ENCODE measurements around the gene LINGO1. TPM values are rescaled to one million over a fixed set of nuclear protein-coding genes. Genes with fewer than 3 reads are reported as not detected.

LINGO1 gene
- total RNA-seq, 2 experiments from 2014 or later: not detected

DNA sequence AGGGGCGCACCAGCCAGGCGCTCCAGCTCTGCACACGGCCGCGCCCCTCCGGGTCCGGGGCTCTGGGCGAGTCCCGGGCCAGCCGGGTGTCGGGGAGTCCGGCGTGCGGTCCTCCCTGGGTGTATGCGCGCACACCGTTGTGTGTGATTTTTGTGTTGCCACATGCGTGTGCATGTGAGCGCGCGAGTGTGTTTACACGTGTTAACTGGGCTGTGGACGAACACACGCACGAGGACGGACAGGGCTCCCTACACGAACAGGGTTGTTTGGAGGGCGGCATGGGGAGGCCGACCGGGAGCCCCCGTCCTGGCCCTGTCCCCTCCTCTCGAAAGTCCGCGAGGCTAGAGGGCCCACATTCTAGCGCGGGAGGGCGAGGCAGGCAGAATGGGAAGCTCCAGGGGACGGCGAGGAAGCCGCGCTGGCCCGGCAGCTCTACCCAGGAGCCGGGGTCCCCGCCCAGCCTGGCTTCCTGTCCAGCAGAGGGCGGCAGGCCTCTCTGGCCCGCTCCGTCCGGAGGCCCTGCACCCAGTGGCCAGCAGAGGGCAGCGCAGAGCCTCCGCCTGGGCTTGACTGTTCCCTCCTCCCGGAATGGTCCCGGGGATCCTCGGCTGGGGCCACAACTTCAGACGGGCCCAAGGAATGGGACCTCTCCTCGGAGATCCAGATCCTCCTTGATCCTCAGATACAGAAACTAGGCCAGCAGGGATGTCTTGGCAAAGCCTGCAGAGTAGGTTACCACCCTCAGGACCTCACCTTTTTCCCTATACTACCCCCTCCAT, 611 bp upstream of the LINGO1 start:
- no peak overlapping the region for H3K27ac Mint-ChIP-seq
- H3K9me3 Mint-ChIP-seq: no peaks in the 10 kb centered on the region
- intact Hi-C loops (cut with micrococcal nuclease): loop anchor here (10.0 kb wide), 1 partner anchor 181 kb away; no protein-coding TSS in a partner anchor
- peak; percentile 94 for TF ChIP-seq CTCF (IDR thresholded peaks at IDR 0.05)
- CTCF ChIA-PET: interaction anchor here (0.5 to 4.2 kb wide), 21 partner anchors 10 to 531 kb away, joined by 3 to 42 read pairs (median 3); no protein-coding TSS in a partner anchor
- POLR2A ChIA-PET: no interaction called here
- peak; percentile 88 for ATAC-seq
- DNase-seq: peak; percentile 76
- peaks cover 38% of the 10 kb centered on the region for H3K27me3 Mint-ChIP-seq
- H3K36me3 Mint-ChIP-seq (ENCODE audit: low read depth): no peaks in the 10 kb centered on the region
- peak overlapping the region; percentile 33 for H3K4me3 Mint-ChIP-seq
- peaks cover 9% of the 10 kb centered on the region for H3K4me1 Mint-ChIP-seq (ENCODE audit: low read depth)

GRCh38 chr15:77631745-77632533, 773 bp downstream of the LINGO1 start:
- no peak for ATAC-seq
- Mint-ChIP-seq H3K27ac (no peak overlapping the region), H3K27me3 (peaks cover 39% of the 10 kb centered on the region), H3K9me3 (no peaks in the 10 kb centered on the region), H3K4me1 (ENCODE audit: low read depth) (peaks cover 9% of the 10 kb centered on the region), H3K36me3 (ENCODE audit: low read depth) (no peaks in the 10 kb centered on the region), H3K4me3 (no peak overlapping the region)
- intact Hi-C loops (cut with micrococcal nuclease): loop anchor here (10.0 kb wide), 1 partner anchor 183 kb away; no protein-coding TSS in a partner anchor
- no peak for DNase-seq
- CTCF ChIA-PET: interaction anchor here (0.7 kb wide), 1 partner anchor 89 kb away, joined by 3 read pairs; no protein-coding TSS in a partner anchor
- no peak for TF ChIP-seq CTCF (IDR thresholded peaks at IDR 0.05)
- POLR2A ChIA-PET: no interaction called here

DNA sequence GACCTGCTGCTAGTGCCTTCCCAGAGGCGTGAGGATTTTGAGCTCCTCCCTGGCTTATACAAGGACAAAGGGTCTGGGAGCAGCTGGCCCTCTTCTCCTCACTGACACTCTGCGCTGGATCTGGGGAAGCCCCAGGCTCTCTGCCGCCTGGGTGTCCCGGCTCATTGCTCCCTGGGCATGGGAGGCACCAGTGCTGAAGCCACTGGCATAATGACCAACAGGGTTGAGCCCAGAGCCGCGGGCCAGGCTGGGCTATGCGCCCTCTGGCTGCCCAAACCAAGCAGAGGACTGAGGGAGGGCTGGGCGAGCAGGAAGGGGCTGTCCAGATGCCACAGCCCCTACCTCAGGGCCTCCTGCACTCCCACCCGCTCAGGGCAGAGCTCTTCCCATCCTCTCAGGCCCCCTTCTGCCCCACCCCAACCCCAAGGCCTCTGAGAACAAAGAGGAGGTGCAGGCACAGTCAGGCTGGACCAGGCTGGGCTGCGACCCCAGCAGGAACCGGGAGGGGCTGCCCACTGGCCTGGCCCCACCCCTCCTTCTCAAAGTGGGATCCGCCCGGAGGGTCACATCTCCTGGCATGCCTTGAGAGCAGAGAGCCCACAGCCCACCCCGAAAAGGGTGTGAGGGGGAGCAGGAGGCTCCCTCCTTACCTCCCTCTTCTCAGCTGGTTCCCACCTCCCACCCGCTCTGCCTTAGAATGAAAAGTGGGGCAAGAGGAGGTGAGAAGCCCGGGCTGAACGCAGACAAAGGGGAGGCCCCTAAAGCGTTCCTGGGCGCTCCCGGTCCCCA, 1.6 kb downstream of the LINGO1 start:
- TF ChIP-seq CTCF (IDR thresholded peaks at IDR 0.05): no peak
- ChIA-PET POLR2A (no interaction called here), CTCF (interaction anchor here (0.7 to 1.6 kb wide), 2 partner anchors 14 to 88 kb away, joined by 3 to 4 read pairs; no protein-coding TSS in a partner anchor)
- Mint-ChIP-seq H3K9me3 (no peaks in the 10 kb centered on the region), H3K27me3 (peaks cover 38% of the 10 kb centered on the region), H3K36me3 (ENCODE audit: low read depth) (no peaks in the 10 kb centered on the region), H3K4me3 (no peak overlapping the region), H3K4me1 (ENCODE audit: low read depth) (peaks cover 9% of the 10 kb centered on the region), H3K27ac (no peak overlapping the region)
- ATAC-seq (no peak), DNase-seq (no peak)
- intact Hi-C loops (cut with micrococcal nuclease): loop anchor here (10.0 kb wide), 1 partner anchor 184 kb away; no protein-coding TSS in a partner anchor

DNA sequence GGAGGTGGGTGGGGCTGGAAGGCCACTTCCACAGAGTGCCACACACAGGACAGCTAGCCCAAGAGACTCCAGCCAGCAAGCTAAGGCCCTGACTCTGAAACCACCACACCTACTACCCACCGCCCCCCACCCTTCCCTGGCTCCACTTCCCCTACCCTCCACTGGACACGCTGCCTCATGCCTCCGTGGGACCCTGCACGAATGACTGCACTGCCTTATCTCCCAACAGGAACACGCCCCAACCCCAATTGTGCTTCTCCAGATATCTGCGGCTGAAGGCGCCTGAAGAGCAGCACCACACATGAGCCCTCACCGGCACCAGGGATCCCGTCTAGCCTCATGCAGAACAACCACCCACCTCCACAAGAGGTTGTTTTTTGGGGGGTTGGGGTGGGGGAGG, 2.7 kb downstream of the LINGO1 start:
- no peak for TF ChIP-seq CTCF (IDR thresholded peaks at IDR 0.05)
- no peak overlapping the region for H3K27ac Mint-ChIP-seq
- H3K36me3 Mint-ChIP-seq (ENCODE audit: low read depth): no peaks in the 10 kb centered on the region
- intact Hi-C loops (cut with micrococcal nuclease): loop anchor here (10.0 kb wide), 1 partner anchor 185 kb away; no protein-coding TSS in a partner anchor
- DNase-seq (no peak), ATAC-seq (no peak)
- ChIA-PET POLR2A (no interaction called here), CTCF (interaction anchor here (1.6 kb wide), 1 partner anchor 13 kb away, joined by 4 read pairs; no protein-coding TSS in a partner anchor)
- no peaks in the 10 kb centered on the region for H3K9me3 Mint-ChIP-seq
- H3K4me1 Mint-ChIP-seq (ENCODE audit: low read depth): peaks cover 9% of the 10 kb centered on the region
- no peak overlapping the region for H3K4me3 Mint-ChIP-seq
- H3K27me3 Mint-ChIP-seq: peaks cover 29% of the 10 kb centered on the region

All from activated CD8-positive, alpha-beta T cell treated with anti-CD3 and anti-CD28 coated beads for 36 hours (primary cell).